Endothelial cell (in vitro differentiated cells): ENCODE data around the gene LNX1. TPM values are rescaled to one million over a fixed set of nuclear protein-coding genes. Genes with fewer than 3 reads are reported as not detected.

Experiments used
- DNase-seq: peaks from one replicate; pipeline ENCODE4 v3.0.0; 2021; ENCODE audit warnings: low spot score
- H3K27ac Mint-ChIP-seq: one replicate; pipeline ENCODE4 v1.8.0; 2021; ENCODE audit warnings: mixed read lengths, inconsistent platforms; ENCODE audit not compliant: unreplicated experiment
- H3K27me3 Mint-ChIP-seq: one replicate; pipeline ENCODE4 v1.8.0; 2021; ENCODE audit warnings: mild to moderate bottlenecking, moderate library complexity, mixed read lengths, inconsistent platforms; ENCODE audit not compliant: unreplicated experiment
- H3K36me3 Mint-ChIP-seq: one replicate; pipeline ENCODE4 v1.8.0; 2021; ENCODE audit warnings: mild to moderate bottlenecking, low read depth, mixed read lengths, inconsistent platforms; ENCODE audit not compliant: unreplicated experiment
- H3K4me1 Mint-ChIP-seq: one replicate; pipeline ENCODE4 v1.8.0; 2021; ENCODE audit warnings: mild to moderate bottlenecking, mixed read lengths, inconsistent platforms; ENCODE audit not compliant: unreplicated experiment
- H3K4me3 Mint-ChIP-seq: one replicate; pipeline ENCODE4 v1.8.0; 2021; ENCODE audit warnings: mild to moderate bottlenecking, mixed read lengths, inconsistent platforms; ENCODE audit not compliant: unreplicated experiment
- H3K9me3 Mint-ChIP-seq: one replicate; pipeline ENCODE4 v1.8.0; 2021; ENCODE audit warnings: mixed read lengths, inconsistent platforms; ENCODE audit not compliant: unreplicated experiment
- total RNA-seq: library from RNA; stranded (reverse); fragmentation: NEBNext Ultra II Directional; extraction: Animal tissue kit (Norgen Biotek cat#: 25700); gene quantifications from one replicate; pipeline ENCODE4 v1.2.1, GENCODE V29; 2021; ENCODE audit not compliant: unreplicated experiment
- TF ChIP-seq, protein P1 (sequence below): fragments of 200-600 bp; sonication (generic); IDR thresholded peaks from one replicate; pipeline ENCODE4 v1.5.0; 2021; ENCODE audit warnings: antibody characterized with exemption; ENCODE audit not compliant: unreplicated experiment

The LNX1 gene
- total RNA-seq, 1 donor from 2014 or later = 25.7 TPM

GRCh38 chr4:53465891-53466290 is 125.4 kb downstream of the LNX1 start:
- Mint-ChIP-seq H3K27ac (no peak overlapping the region), H3K4me1 (peaks cover 12% of the 10 kb centered on the region), H3K9me3 (peaks cover 5% of the 10 kb centered on the region), H3K4me3 (no peak overlapping the region), H3K27me3 (peaks cover 2% of the 10 kb centered on the region), H3K36me3 (peaks cover 32% of the 10 kb centered on the region)
- TF ChIP-seq, protein P1, sequence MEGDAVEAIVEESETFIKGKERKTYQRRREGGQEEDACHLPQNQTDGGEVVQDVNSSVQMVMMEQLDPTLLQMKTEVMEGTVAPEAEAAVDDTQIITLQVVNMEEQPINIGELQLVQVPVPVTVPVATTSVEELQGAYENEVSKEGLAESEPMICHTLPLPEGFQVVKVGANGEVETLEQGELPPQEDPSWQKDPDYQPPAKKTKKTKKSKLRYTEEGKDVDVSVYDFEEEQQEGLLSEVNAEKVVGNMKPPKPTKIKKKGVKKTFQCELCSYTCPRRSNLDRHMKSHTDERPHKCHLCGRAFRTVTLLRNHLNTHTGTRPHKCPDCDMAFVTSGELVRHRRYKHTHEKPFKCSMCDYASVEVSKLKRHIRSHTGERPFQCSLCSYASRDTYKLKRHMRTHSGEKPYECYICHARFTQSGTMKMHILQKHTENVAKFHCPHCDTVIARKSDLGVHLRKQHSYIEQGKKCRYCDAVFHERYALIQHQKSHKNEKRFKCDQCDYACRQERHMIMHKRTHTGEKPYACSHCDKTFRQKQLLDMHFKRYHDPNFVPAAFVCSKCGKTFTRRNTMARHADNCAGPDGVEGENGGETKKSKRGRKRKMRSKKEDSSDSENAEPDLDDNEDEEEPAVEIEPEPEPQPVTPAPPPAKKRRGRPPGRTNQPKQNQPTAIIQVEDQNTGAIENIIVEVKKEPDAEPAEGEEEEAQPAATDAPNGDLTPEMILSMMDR = no peak
- no peak for DNase-seq

DNA sequence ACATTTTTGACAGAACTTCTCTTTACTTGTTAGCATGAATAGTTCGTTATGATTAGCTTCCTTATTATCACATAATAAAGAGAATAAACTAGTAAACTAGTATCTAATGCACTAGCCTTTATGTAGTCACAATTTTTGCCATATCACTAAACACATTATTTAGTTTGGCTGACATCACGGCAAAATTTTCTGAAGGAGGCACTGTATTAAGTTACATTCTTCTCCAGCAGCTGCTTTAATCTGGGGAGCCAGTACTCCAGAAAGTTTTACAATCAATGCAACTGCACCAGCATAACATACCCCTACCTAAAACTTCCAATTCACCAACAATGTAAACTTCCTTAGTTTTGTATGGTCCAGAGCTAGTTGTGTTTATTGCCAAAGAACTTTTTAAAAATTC is 126.0 kb downstream of the LNX1 start:
- Mint-ChIP-seq H3K4me3 (no peak overlapping the region), H3K27me3 (peaks cover 2% of the 10 kb centered on the region), H3K36me3 (peaks cover 29% of the 10 kb centered on the region), H3K27ac (no peak overlapping the region), H3K4me1 (peaks cover 14% of the 10 kb centered on the region), H3K9me3 (peaks cover 5% of the 10 kb centered on the region)
- DNase-seq = no peak
- TF ChIP-seq, protein P1 = no peak

GRCh38 chr4:53463340-53463739 is 127.9 kb downstream of the LNX1 start:
- peaks cover 21% of the 10 kb centered on the region for H3K36me3 Mint-ChIP-seq

GRCh38 chr4:53461244-53461643 is 130.0 kb downstream of the LNX1 start:
- no peaks in the 10 kb centered on the region for H3K9me3 Mint-ChIP-seq
- H3K4me1 Mint-ChIP-seq = peaks cover 14% of the 10 kb centered on the region
- H3K27me3 Mint-ChIP-seq = peaks cover 2% of the 10 kb centered on the region
- TF ChIP-seq, protein P1 = no peak
- no peak for DNase-seq
- H3K27ac Mint-ChIP-seq = no peak overlapping the region
- H3K36me3 Mint-ChIP-seq = peaks cover 5% of the 10 kb centered on the region
- no peak overlapping the region for H3K4me3 Mint-ChIP-seq

More at GRCh38 chr4:53463340-53463739, 127.9 kb downstream of the LNX1 start:
- DNase-seq = no peak
- H3K27ac Mint-ChIP-seq = no peak overlapping the region
- peaks cover 14% of the 10 kb centered on the region for H3K4me1 Mint-ChIP-seq
- TF ChIP-seq, protein P1 = no peak
- H3K4me3 Mint-ChIP-seq = no peak overlapping the region
- peaks cover 5% of the 10 kb centered on the region for H3K9me3 Mint-ChIP-seq
- peaks cover 2% of the 10 kb centered on the region for H3K27me3 Mint-ChIP-seq

DNA sequence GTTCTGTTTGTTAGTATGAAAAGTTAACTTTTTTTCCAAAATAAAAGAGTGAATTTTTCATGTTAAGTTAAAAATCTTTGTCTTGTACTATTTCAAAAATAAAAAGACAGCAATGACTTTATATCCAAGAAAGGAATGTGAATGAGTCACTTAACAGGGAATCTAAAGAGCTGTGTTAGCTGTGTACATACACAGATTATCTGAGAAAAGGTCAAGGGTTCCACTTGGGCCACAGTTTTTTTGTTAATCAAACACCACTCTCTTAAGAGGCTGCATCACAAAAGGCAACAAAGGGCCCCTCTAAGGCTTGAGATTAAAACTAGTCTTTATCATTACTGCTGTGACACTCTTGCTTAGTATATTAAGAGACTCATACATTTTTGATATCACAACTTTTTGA is 131.7 kb downstream of the LNX1 start:
- TF ChIP-seq, protein P1 = no peak
- Mint-ChIP-seq H3K27me3 (peaks cover 2% of the 10 kb centered on the region), H3K36me3 (peaks cover 10% of the 10 kb centered on the region), H3K9me3 (no peaks in the 10 kb centered on the region), H3K4me1 (peaks cover 14% of the 10 kb centered on the region), H3K27ac (no peak overlapping the region), H3K4me3 (no peak overlapping the region)
- no peak for DNase-seq
